GM18868 (cell line): Measurements from ENCODE around the gene BIRC6.
"Not testable (repeated sequence)": the region's sequence is repeated elsewhere in the genome, so short reads cannot be mapped to it uniquely, and the experiment has no call there.

ENCODE experiments used
- ATAC-seq: cut with Tn5 transposase; IDR thresholded peaks from one replicate; pipeline ENCODE4 v1.9.1; 2021; ENCODE audit warnings: mild to moderate bottlenecking, moderate library complexity; ENCODE audit not compliant: unreplicated experiment

Gene BIRC6

GRCh38 chr2:32446369-32446768 lies 89.5 kb downstream of the BIRC6 start:
- ATAC-seq = no peak

GRCh38 chr2:32450851-32451250 lies 94.0 kb downstream of the BIRC6 start:
- ATAC-seq = no peak

- ATAC-seq = peak; percentile 60
Observed at GRCh38 chr2:32452338-32453064, 95.7 kb downstream of the BIRC6 start.

- ATAC-seq = no peak
Observed at GRCh38 chr2:32453242-32454062, 96.6 kb downstream of the BIRC6 start.

- ATAC-seq = no peak
Observed at GRCh38 chr2:32455816-32456215, 99.0 kb downstream of the BIRC6 start.

GRCh38 chr2:32456808-32457207 lies 100.0 kb downstream of the BIRC6 start:
- no peak for ATAC-seq

GRCh38 chr2:32457814-32458213 lies 101.0 kb downstream of the BIRC6 start:
- no peak for ATAC-seq

GRCh38 chr2:32460861-32461260 lies 104.0 kb downstream of the BIRC6 start:
- not testable (repeated sequence) for ATAC-seq

- no peak for ATAC-seq
Observed at GRCh38 chr2:32463110-32463509, 106.3 kb downstream of the BIRC6 start.

- no peak for ATAC-seq
Observed at GRCh38 chr2:32464431-32464830, 107.6 kb downstream of the BIRC6 start.

- no peak for ATAC-seq
Observed at GRCh38 chr2:32472605-32473004, 115.8 kb downstream of the BIRC6 start.

GRCh38 chr2:32474381-32474780 lies 117.6 kb downstream of the BIRC6 start:
- no peak for ATAC-seq

- ATAC-seq = no peak
Observed at GRCh38 chr2:32478889-32479620, 122.2 kb downstream of the BIRC6 start.

- no peak for ATAC-seq
Observed at GRCh38 chr2:32479993-32480392, 123.2 kb downstream of the BIRC6 start.

- no peak for ATAC-seq
Observed at GRCh38 chr2:32482471-32482870, 125.6 kb downstream of the BIRC6 start.

GRCh38 chr2:32484937-32485336 lies 128.1 kb downstream of the BIRC6 start:
- no peak for ATAC-seq

GRCh38 chr2:32485399-32485798 lies 128.6 kb downstream of the BIRC6 start:
- no peak for ATAC-seq

- no peak for ATAC-seq
Observed at GRCh38 chr2:32489061-32489460, 132.2 kb downstream of the BIRC6 start.

- no peak for ATAC-seq
Observed at GRCh38 chr2:32491346-32491745, 134.5 kb downstream of the BIRC6 start.

GRCh38 chr2:32495139-32495538 lies 138.3 kb downstream of the BIRC6 start:
- no peak for ATAC-seq

GRCh38 chr2:32496662-32497061 lies 139.8 kb downstream of the BIRC6 start:
- no peak for ATAC-seq

GRCh38 chr2:32498306-32498705 lies 141.5 kb downstream of the BIRC6 start:
- ATAC-seq = no peak
